Measurements from ENCODE around the gene MVB12B. TPM values are rescaled to one million over a fixed set of nuclear protein-coding genes. Genes with fewer than 3 reads are reported as not detected.

Gene MVB12B
- total RNA-seq, 4 donors from 2014 or later, result 6.1 to 18.0 (median 13.2) TPM

DNA sequence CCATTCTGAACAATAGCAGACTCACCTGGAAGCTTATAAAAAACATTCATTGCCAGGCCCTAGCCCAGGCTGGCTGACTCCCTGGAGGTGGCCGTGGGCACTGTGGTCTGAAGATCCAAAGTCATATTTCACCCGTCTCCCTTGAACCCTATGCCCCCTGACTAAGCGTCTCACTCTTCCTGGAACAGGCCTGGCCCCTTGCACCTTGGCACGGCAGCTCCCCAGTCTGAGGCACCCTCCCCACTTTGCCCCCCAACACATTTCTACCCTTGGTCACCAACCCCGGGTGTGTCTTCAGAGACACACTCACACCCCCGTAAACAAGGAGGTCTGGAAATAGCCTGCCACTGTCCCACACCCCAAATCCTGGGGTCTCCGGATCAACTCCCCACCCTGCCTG, 218.5 kb downstream of the MVB12B start:
- Histone ChIP-seq H3K27ac (no peak overlapping the region), H3K36me3 (no peaks in the 10 kb centered on the region), H3K4me1 (no peaks in the 10 kb centered on the region), H3K9me3 (no peaks in the 10 kb centered on the region), H3K27me3 (no peaks in the 10 kb centered on the region), H3K4me3 (no peak overlapping the region)
- DNase-seq, result no peak
- in situ Hi-C loops (cut with MboI; ENCODE audit: low sequenced_read_pairs in 4 of 4) (no loop called here), intact Hi-C loops (cut with DNase I; ENCODE audit: low total_unique reads) (no loop called here)
- no peak for TF ChIP-seq CTCF (IDR thresholded peaks at IDR 0.05 in 4 of 5, conservative IDR thresholded peaks at IDR 0.05 in 1 of 5)
- ATAC-seq, result no peak

- Histone ChIP-seq H3K27ac (no peak overlapping the region), H3K27me3 (no peaks in the 10 kb centered on the region), H3K4me3 (no peak overlapping the region), H3K9me3 (no peaks in the 10 kb centered on the region), H3K36me3 (no peaks in the 10 kb centered on the region), H3K4me1 (no peaks in the 10 kb centered on the region)
- ATAC-seq (no peak), DNase-seq (no peak)
- in situ Hi-C loops (cut with MboI; ENCODE audit: low sequenced_read_pairs in 4 of 4), result no loop called here
- intact Hi-C loops (cut with DNase I; ENCODE audit: low total_unique reads), result no loop called here
- no peak for TF ChIP-seq CTCF (IDR thresholded peaks at IDR 0.05 in 4 of 5, conservative IDR thresholded peaks at IDR 0.05 in 1 of 5)
- TF ChIP-seq POLR2A (IDR thresholded peaks at IDR 0.05), result no peak
Measured at GRCh38 chr9:126546036-126546435, 219.4 kb downstream of the MVB12B start.

DNA sequence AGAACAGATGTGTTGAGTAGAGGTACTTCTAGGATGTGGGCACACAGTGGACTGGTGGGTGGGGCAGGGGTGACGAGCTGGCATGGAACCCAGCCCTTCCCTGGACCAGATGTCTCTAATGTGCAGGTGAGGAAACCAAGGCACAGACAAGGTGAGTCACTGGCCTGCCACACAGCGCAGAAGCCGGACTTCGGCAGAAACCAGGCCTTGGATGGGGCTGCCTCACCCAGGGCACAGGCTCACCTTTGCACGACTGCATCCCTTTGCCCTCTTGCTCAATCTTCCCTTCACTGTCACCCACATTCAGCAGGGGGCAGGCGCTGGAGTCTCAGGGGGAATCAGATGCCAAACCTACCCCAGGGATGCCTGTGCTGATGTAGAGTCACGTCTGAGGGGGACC, 221.7 kb downstream of the MVB12B start:
- no peak overlapping the region for H3K27ac ChIP-seq
- H3K9me3 ChIP-seq, result no peaks in the 10 kb centered on the region
- no peak for ATAC-seq
- no peak overlapping the region for H3K4me3 ChIP-seq
- H3K36me3 ChIP-seq, result no peaks in the 10 kb centered on the region
- H3K27me3 ChIP-seq, result no peaks in the 10 kb centered on the region
- TF ChIP-seq CTCF (IDR thresholded peaks at IDR 0.05 in 4 of 5, conservative IDR thresholded peaks at IDR 0.05 in 1 of 5) (no peak), POLR2A (IDR thresholded peaks at IDR 0.05) (no peak)
- no peak for DNase-seq
- in situ Hi-C loops (cut with MboI; ENCODE audit: low sequenced_read_pairs in 4 of 4), result no loop called here
- no peaks in the 10 kb centered on the region for H3K4me1 ChIP-seq
- intact Hi-C loops (cut with DNase I; ENCODE audit: low total_unique reads), result no loop called here

DNA sequence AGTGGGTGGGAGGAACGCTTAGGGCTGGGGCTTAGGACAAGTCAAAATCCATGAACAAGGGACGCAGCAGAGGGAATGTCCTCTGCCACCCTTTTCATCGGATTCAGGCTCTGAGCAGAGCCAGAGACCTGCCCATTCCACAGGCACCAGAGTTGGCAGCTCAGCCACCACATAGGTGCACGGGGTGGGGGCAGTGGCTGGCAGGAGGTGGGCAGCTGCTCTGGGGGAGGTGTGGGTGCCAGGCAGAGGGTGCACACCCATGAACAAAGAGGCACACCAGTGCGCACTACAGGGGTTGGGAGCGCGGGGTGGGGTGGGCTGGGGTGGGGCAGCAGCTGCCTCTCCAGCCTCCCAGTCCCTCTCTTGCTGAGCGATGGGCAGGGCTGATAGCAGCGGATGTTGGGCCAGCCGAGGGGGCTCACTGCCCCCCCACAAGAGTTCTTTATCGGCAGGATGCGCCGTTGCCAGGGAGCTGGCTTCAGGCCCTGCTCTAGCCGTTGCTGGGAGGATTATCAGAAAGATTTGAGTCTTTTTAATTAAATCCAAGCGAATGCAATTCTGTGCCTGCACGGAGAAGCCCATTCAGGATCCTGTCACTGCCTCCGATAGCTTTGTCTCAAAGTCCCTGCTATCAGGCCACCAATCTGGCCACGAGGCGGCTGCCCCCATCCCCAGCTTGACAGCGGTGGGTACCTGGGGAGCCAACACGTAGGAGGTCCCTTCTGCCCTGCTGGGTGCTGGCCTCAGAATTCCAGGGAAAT, 222.8 kb downstream of the MVB12B start:
- H3K27ac ChIP-seq, result no peak overlapping the region
- no peaks in the 10 kb centered on the region for H3K36me3 ChIP-seq
- no peak overlapping the region for H3K4me3 ChIP-seq
- no peaks in the 10 kb centered on the region for H3K9me3 ChIP-seq
- no peak for TF ChIP-seq POLR2A (IDR thresholded peaks at IDR 0.05)
- TF ChIP-seq CTCF (IDR thresholded peaks at IDR 0.05 in 4 of 5, conservative IDR thresholded peaks at IDR 0.05 in 1 of 5), result no peak
- intact Hi-C loops (cut with DNase I; ENCODE audit: low total_unique reads), result no loop called here
- ATAC-seq (no peak), DNase-seq (no peak)
- no peaks in the 10 kb centered on the region for H3K27me3 ChIP-seq
- in situ Hi-C loops (cut with MboI; ENCODE audit: low sequenced_read_pairs in 4 of 4), result no loop called here
- H3K4me1 ChIP-seq, result no peaks in the 10 kb centered on the region

- H3K9me3 ChIP-seq, result no peaks in the 10 kb centered on the region
- in situ Hi-C loops (cut with MboI; ENCODE audit: low sequenced_read_pairs in 4 of 4) (no loop called here), intact Hi-C loops (cut with DNase I; ENCODE audit: low total_unique reads) (no loop called here)
- no peaks in the 10 kb centered on the region for H3K4me1 ChIP-seq
- TF ChIP-seq POLR2A (IDR thresholded peaks at IDR 0.05) (no peak), CTCF (IDR thresholded peaks at IDR 0.05 in 4 of 5, conservative IDR thresholded peaks at IDR 0.05 in 1 of 5) (no peak)
- ATAC-seq (no peak), DNase-seq (no peak)
- H3K36me3 ChIP-seq, result no peaks in the 10 kb centered on the region
- H3K27ac ChIP-seq, result no peak overlapping the region
- H3K4me3 ChIP-seq, result no peak overlapping the region
- no peaks in the 10 kb centered on the region for H3K27me3 ChIP-seq
Measured at GRCh38 chr9:126550891-126551351, 224.3 kb downstream of the MVB12B start.
